WI38 (cell line): ENCODE data around the gene MCMBP.
"Not testable (repeated sequence)": the region's sequence is repeated elsewhere in the genome, so short reads cannot be mapped to it uniquely, and the experiment has no call there.

Source experiments
- H3K4me3 ChIP-seq: 2 replicates; pipeline ENCODE4 v1.5.1; 2011; ENCODE audit warnings: low read depth, mild to moderate bottlenecking, control low read depth, low read length
- TF ChIP-seq, protein P1 (sequence below): IDR thresholded peaks from 2 replicates; pipeline ENCODE4 v1.5.1; 2012; ENCODE audit warnings: low read depth, mild to moderate bottlenecking, control low read depth, low read length

Gene MCMBP, protein sequence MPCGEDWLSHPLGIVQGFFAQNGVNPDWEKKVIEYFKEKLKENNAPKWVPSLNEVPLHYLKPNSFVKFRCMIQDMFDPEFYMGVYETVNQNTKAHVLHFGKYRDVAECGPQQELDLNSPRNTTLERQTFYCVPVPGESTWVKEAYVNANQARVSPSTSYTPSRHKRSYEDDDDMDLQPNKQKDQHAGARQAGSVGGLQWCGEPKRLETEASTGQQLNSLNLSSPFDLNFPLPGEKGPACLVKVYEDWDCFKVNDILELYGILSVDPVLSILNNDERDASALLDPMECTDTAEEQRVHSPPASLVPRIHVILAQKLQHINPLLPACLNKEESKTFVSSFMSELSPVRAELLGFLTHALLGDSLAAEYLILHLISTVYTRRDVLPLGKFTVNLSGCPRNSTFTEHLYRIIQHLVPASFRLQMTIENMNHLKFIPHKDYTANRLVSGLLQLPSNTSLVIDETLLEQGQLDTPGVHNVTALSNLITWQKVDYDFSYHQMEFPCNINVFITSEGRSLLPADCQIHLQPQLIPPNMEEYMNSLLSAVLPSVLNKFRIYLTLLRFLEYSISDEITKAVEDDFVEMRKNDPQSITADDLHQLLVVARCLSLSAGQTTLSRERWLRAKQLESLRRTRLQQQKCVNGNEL

DNA sequence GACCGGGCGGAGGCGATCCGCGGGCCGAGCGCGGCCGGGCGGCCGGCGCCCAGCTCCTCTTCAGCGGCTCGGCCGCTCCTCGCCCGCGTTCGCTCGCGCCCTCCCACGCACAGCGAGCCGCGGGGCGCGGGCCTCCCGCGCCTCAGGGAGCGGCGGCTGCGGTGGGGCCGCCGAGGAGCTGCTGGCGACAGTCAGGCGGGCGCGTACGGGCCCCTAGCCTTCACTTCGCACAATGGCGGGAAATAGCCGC is at the start of gene MCMBP:
Gene MCMBP, minus strand, starts transcription at position 234 of the 250 bp plus-strand sequence. CDS start 259 bp downstream, outside the sequence.
- peak within 1 kb of the TSS; percentile 73 for H3K4me3 ChIP-seq
- TF ChIP-seq, protein P1, sequence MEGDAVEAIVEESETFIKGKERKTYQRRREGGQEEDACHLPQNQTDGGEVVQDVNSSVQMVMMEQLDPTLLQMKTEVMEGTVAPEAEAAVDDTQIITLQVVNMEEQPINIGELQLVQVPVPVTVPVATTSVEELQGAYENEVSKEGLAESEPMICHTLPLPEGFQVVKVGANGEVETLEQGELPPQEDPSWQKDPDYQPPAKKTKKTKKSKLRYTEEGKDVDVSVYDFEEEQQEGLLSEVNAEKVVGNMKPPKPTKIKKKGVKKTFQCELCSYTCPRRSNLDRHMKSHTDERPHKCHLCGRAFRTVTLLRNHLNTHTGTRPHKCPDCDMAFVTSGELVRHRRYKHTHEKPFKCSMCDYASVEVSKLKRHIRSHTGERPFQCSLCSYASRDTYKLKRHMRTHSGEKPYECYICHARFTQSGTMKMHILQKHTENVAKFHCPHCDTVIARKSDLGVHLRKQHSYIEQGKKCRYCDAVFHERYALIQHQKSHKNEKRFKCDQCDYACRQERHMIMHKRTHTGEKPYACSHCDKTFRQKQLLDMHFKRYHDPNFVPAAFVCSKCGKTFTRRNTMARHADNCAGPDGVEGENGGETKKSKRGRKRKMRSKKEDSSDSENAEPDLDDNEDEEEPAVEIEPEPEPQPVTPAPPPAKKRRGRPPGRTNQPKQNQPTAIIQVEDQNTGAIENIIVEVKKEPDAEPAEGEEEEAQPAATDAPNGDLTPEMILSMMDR = no peak

- TF ChIP-seq, protein P1 = no peak
- no peak overlapping the region for H3K4me3 ChIP-seq
Observed at GRCh38 chr10:119919826-119920225, 47.2 kb upstream of the MCMBP start.

DNA sequence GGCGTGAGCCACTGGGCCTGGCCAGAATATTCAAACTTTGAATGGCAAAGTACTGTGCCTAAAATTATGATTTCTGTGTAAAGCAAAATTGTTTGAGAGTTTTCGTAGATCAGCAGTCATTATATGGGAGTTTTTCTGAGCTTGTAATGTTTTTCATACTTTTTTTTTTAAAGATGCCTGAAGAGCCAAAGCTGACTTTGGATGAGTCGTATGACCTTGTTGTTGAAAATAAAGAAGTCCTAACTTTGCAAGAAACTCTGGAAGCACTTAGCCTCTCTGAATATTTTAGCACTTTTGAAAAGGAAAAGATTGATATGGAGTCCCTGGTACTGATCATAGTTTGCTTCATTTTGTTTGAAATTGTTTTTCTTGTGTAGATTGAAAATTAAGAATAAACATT is 46.6 kb upstream of the MCMBP start:
- TF ChIP-seq, protein P1 = no peak

DNA sequence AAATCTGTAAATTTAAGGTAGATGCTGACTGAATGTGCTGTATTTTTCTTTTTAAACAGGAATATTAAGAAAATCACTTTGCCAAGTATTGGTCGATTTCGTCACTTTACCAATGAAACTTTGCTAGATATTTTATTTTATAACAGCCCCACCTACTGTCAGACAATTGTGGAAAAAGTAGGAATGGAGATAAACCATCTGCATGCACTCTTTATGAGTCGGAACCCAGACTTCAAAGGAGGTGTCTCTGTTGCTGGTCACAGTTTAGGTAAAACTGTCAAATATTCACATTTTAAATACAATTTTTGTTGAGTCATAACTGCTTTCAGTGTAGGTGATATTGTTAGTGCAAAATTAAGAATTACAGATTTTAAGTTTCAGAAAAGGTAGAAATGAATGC is 45.1 kb upstream of the MCMBP start:
- H3K4me3 ChIP-seq = no peak overlapping the region
- TF ChIP-seq, protein P1 = no peak

More for the DNA sequence above, 46.6 kb upstream of the MCMBP start:
- H3K4me3 ChIP-seq = no peak overlapping the region

GRCh38 chr10:119910689-119911088 is 38.0 kb upstream of the MCMBP start:
- TF ChIP-seq, protein P1 = no peak
- no peak overlapping the region for H3K4me3 ChIP-seq

- H3K4me3 ChIP-seq = no peak overlapping the region
- TF ChIP-seq, protein P1 = no peak
Observed at GRCh38 chr10:119908166-119908565, 35.5 kb upstream of the MCMBP start.

DNA sequence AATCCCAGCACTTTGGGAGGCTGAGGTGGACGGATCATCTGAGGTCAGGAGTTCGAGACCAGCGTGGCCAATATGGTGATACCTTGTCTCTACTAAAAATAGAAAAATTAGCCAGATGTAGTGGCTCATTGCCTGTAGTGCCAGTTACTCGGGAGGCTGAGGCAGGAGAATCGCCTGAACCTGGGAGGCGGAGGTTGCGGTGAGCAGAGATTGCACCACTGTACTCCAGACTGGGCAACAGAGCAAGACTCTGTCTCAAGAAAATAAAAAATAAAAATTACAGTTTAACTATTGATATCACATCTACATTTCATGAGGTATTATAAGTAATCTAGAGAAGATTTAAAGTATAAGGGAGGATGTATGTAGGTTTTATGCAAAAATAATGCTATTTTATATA is 35.1 kb upstream of the MCMBP start:
- H3K4me3 ChIP-seq = not testable (repeated sequence)
